ENCODE results near the gene OASL.

The OASL gene

GRCh38 chr12:121005346-121005815, 33.7 kb downstream of the OASL start:
- Histone ChIP-seq H3K79me2 (ENCODE audit: insufficient read depth, low read length) (no peaks in the 10 kb centered on the region), H3K9me2 (replicated peaks; ENCODE audit: low read depth, low read length) (no peaks in the 10 kb centered on the region), H2AFZ (ENCODE audit: low read length) (no peak overlapping the region), H3K9ac (ENCODE audit: low read depth, low read length, poor library complexity, severe bottlenecking) (no peak overlapping the region), H4K20me1 (ENCODE audit: insufficient read depth, low read length, poor library complexity, severe bottlenecking) (no peaks in the 10 kb centered on the region), H3K27me3 (ENCODE audit: insufficient read depth, low read length, poor library complexity, severe bottlenecking) (no peaks in the 10 kb centered on the region), H3K36me3 (ENCODE audit: insufficient read depth, low read length) (peaks cover 8% of the 10 kb centered on the region; the same call in 1 of the 2 replicates), H3K9me3 (ENCODE audit: insufficient read depth, low read depth, low read length) (no peaks in the 10 kb centered on the region), H3K4me3 (ENCODE audit: low read length, poor library complexity, severe bottlenecking) (no peak overlapping the region), H3K4me2 (ENCODE audit: low read depth, low read length, poor library complexity, severe bottlenecking) (no peak overlapping the region), H3F3A (ENCODE audit: low read depth) (no peaks in the 10 kb centered on the region), H3K4me1 (ENCODE audit: insufficient read depth, low read length, poor library complexity, severe bottlenecking) (peaks cover 30% of the 10 kb centered on the region)
- TF ChIP-seq EZH2phosphoT487 (IDR thresholded peaks at IDR 0.05; ENCODE audit: borderline replicate concordance) (no peak), CTCF (conservative IDR thresholded peaks at IDR 0.05; ENCODE audit: low read length) (peak; percentile 78)

GRCh38 chr12:121004253-121004815, 34.7 kb downstream of the OASL start:
- Histone ChIP-seq H3K4me1 (ENCODE audit: insufficient read depth, low read length, poor library complexity, severe bottlenecking) (peaks cover 36% of the 10 kb centered on the region), H3K9me3 (ENCODE audit: insufficient read depth, low read depth, low read length) (no peaks in the 10 kb centered on the region), H3K4me3 (ENCODE audit: low read length, poor library complexity, severe bottlenecking) (no peak overlapping the region), H3K79me2 (ENCODE audit: insufficient read depth, low read length) (no peaks in the 10 kb centered on the region), H3K4me2 (ENCODE audit: low read depth, low read length, poor library complexity, severe bottlenecking) (no peak overlapping the region), H3K27me3 (ENCODE audit: insufficient read depth, low read length, poor library complexity, severe bottlenecking) (no peaks in the 10 kb centered on the region), H3K9me2 (replicated peaks; ENCODE audit: low read depth, low read length) (no peaks in the 10 kb centered on the region), H2AFZ (ENCODE audit: low read length) (no peak overlapping the region), H3K9ac (ENCODE audit: low read depth, low read length, poor library complexity, severe bottlenecking) (no peak overlapping the region), H4K20me1 (ENCODE audit: insufficient read depth, low read length, poor library complexity, severe bottlenecking) (no peaks in the 10 kb centered on the region), H3F3A (ENCODE audit: low read depth) (no peaks in the 10 kb centered on the region), H3K36me3 (ENCODE audit: insufficient read depth, low read length) (peaks cover 4% of the 10 kb centered on the region; the same call in 1 of the 2 replicates)
- TF ChIP-seq CTCF (conservative IDR thresholded peaks at IDR 0.05; ENCODE audit: low read length) (no peak), EZH2phosphoT487 (IDR thresholded peaks at IDR 0.05; ENCODE audit: borderline replicate concordance) (no peak)

GRCh38 chr12:121003650-121004049, 35.4 kb downstream of the OASL start:
- Histone ChIP-seq H3K9me3 (ENCODE audit: insufficient read depth, low read depth, low read length) (no peaks in the 10 kb centered on the region), H3K36me3 (ENCODE audit: insufficient read depth, low read length) (peaks cover 4% of the 10 kb centered on the region; the same call in 1 of the 2 replicates), H3K9me2 (replicated peaks; ENCODE audit: low read depth, low read length) (no peaks in the 10 kb centered on the region), H3K4me3 (ENCODE audit: low read length, poor library complexity, severe bottlenecking) (no peak overlapping the region), H3K27me3 (ENCODE audit: insufficient read depth, low read length, poor library complexity, severe bottlenecking) (no peaks in the 10 kb centered on the region), H3K9ac (ENCODE audit: low read depth, low read length, poor library complexity, severe bottlenecking) (no peak overlapping the region), H3K79me2 (ENCODE audit: insufficient read depth, low read length) (no peaks in the 10 kb centered on the region), H2AFZ (ENCODE audit: low read length) (no peak overlapping the region), H4K20me1 (ENCODE audit: insufficient read depth, low read length, poor library complexity, severe bottlenecking) (no peaks in the 10 kb centered on the region), H3K4me2 (ENCODE audit: low read depth, low read length, poor library complexity, severe bottlenecking) (no peak overlapping the region), H3K4me1 (ENCODE audit: insufficient read depth, low read length, poor library complexity, severe bottlenecking) (peaks cover 36% of the 10 kb centered on the region), H3F3A (ENCODE audit: low read depth) (no peaks in the 10 kb centered on the region)
- no peak for TF ChIP-seq EZH2phosphoT487 (IDR thresholded peaks at IDR 0.05; ENCODE audit: borderline replicate concordance)
- peak; percentile 52 for TF ChIP-seq CTCF (conservative IDR thresholded peaks at IDR 0.05; ENCODE audit: low read length)
